Suprapubic skin (tissue), 4 donors: ENCODE data around the gene ADM2.

ENCODE experiments used
- EP300 ChIP-seq: sonication (generic); formaldehyde crosslinking; IDR thresholded peaks from one replicate; pipeline ENCODE4 v1.6.1; 2017; ENCODE audit warnings: antibody characterized with exemption
- POLR2AphosphoS5 ChIP-seq, 3 donors: sonication (generic); formaldehyde crosslinking; IDR thresholded peaks; one replicate each; pipeline ENCODE4 v1.6.1; 2017; ENCODE audit warnings: antibody characterized with exemption in 3 of 3
- TF ChIP-seq, protein P1 (sequence below), 2 donors: fragments of 200-600 bp in 1 of 2; fragments of 450-650 bp in 1 of 2; sonication (generic) in 1 of 2; IDR thresholded peaks; one replicate each; pipeline ENCODE4 v1.5.1; 2016 to 2019; ENCODE audit warnings: antibody characterized with exemption in 2 of 2, mild to moderate bottlenecking in 1 of 2, moderate library complexity in 1 of 2

DNA sequence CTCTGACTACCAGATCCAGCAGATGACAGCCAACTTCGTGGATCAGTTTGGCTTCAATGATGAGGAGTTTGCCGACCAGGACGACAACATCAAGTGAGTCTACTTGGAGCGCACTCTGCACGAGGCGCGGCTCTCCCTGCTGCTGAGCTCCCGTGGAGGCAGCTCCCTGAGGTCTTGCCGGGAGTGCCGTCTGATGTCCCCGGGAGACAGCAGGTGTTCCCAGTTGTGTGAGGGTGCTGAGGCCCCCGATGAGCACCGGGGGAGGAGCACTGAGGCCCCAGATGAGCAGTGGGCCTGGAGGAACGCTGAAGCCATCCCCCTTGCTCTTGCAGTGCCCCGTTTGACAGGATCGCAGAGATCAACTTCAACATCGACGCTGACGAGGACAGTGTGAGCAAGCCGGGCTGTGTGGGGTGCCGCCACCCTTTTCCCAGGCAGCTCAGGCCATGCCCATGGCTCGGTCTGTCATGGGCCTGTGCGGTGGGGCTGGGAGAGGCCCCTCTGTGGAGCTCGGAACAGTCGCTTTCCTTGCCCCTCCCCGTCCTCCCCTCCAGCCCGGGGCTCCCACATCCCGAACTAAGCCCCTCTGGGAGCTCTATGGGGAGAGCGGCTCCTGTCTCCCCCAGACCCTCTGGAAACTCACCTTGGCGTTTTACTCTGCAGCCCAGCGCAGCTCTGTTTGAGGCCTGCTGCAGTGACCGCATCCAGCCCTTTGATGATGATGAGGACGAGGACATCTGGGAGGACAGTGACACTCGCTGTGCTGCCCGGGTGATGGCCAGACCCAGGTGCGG, 43.6 kb upstream of the ADM2 start:
- TF ChIP-seq POLR2AphosphoS5 (IDR thresholded peaks at IDR 0.05) (no peak), EP300 (no peak)
- TF ChIP-seq, protein P1, sequence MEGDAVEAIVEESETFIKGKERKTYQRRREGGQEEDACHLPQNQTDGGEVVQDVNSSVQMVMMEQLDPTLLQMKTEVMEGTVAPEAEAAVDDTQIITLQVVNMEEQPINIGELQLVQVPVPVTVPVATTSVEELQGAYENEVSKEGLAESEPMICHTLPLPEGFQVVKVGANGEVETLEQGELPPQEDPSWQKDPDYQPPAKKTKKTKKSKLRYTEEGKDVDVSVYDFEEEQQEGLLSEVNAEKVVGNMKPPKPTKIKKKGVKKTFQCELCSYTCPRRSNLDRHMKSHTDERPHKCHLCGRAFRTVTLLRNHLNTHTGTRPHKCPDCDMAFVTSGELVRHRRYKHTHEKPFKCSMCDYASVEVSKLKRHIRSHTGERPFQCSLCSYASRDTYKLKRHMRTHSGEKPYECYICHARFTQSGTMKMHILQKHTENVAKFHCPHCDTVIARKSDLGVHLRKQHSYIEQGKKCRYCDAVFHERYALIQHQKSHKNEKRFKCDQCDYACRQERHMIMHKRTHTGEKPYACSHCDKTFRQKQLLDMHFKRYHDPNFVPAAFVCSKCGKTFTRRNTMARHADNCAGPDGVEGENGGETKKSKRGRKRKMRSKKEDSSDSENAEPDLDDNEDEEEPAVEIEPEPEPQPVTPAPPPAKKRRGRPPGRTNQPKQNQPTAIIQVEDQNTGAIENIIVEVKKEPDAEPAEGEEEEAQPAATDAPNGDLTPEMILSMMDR (IDR thresholded peaks at IDR 0.05), result no peak
